ENCODE results near the gene SLC9A9.
"Not testable (repeated sequence)": the region's sequence is repeated elsewhere in the genome, so short reads cannot be mapped to it uniquely, and the experiment has no call there.

SLC9A9 gene

GRCh38 chr3:143562789-143563188, 285.5 kb downstream of the SLC9A9 start:
- no peak for DNase-seq (ENCODE audit: low spot score)

- no peak for DNase-seq (ENCODE audit: low spot score)
Measured at GRCh38 chr3:143559296-143559695, 289.0 kb downstream of the SLC9A9 start.

GRCh38 chr3:143552851-143553250, 295.4 kb downstream of the SLC9A9 start:
- no peak for DNase-seq (ENCODE audit: low spot score)

DNA sequence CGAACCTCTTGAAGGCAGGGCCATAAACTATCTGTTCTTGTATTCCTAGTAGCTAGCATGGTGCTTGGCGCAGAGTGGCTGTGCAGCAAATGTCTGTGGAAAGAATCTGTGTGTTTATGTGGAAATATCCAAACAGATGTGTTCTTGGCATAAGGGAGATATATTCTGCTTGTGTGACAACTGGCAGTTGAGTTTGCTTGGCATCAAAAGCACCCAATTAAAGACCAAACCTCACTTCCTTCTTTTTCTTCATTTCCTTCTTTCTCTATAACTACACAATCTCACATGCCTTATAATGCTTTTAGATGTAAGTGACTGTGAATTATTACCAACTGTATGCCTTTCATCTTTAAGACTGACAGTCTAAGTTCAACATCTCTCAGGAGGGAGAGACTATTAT, 296.5 kb downstream of the SLC9A9 start:
- DNase-seq (ENCODE audit: low spot score): no peak

- no peak for DNase-seq (ENCODE audit: low spot score)
Measured at GRCh38 chr3:143548861-143549497, 299.3 kb downstream of the SLC9A9 start.

- no peak for DNase-seq (ENCODE audit: low spot score)
Measured at GRCh38 chr3:143548393-143548792, 299.9 kb downstream of the SLC9A9 start.

GRCh38 chr3:143538577-143538981, 309.7 kb downstream of the SLC9A9 start:
- DNase-seq (ENCODE audit: low spot score): peak; percentile 11

DNA sequence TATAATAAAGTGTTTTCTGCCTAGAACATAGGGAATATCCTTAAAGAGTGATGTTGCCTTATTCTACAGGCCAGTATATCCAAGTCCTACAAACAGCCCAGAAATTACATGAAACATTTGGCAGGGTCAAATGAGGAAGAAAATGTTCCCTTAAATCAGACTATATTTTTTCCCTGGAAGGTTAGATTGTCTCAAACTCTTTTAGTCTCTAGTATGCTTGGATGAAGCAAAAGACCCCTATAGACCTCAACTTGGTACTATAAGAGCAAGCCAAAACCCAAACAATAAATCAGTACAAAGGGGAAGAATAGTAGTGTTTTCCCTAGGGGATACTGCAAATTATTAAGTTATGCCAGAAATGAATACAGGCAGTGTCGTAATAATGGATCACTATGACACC, 310.2 kb downstream of the SLC9A9 start:
- no peak for DNase-seq (ENCODE audit: low spot score)

DNA sequence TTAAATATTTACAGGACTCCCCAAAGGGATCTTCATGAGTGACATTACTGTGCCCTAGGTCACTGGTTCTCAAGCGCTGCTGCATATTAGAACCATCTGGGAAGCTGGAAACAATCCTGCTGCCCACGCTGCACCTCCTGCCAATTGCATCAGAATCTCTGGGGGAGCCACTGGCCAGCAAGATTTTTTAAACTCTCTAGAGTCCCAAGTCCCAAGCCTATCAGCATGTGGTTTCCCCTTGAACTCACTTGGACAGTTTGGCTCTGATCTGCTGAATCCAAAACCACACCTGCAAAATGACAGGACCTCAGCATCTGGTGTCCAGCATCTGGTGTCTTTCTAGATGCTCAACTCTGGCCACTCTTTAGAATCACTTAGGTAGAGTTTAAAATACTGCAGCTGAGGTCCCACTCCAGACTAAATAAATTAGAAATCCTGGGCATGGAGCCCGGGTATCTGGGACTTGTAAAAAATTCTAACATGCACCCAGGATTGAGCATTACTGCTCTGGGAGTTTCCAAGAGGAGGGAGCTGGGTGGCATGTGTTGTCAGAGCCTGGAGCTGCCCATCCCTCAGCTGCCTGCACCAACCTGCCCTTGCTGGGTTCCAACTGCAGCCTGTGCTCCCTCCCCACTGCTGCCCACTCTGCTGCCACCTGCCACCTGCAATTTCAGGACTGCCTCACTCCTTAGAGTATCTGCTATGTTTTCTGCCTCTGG, 311.3 kb downstream of the SLC9A9 start:
- DNase-seq (ENCODE audit: low spot score): no peak

DNA sequence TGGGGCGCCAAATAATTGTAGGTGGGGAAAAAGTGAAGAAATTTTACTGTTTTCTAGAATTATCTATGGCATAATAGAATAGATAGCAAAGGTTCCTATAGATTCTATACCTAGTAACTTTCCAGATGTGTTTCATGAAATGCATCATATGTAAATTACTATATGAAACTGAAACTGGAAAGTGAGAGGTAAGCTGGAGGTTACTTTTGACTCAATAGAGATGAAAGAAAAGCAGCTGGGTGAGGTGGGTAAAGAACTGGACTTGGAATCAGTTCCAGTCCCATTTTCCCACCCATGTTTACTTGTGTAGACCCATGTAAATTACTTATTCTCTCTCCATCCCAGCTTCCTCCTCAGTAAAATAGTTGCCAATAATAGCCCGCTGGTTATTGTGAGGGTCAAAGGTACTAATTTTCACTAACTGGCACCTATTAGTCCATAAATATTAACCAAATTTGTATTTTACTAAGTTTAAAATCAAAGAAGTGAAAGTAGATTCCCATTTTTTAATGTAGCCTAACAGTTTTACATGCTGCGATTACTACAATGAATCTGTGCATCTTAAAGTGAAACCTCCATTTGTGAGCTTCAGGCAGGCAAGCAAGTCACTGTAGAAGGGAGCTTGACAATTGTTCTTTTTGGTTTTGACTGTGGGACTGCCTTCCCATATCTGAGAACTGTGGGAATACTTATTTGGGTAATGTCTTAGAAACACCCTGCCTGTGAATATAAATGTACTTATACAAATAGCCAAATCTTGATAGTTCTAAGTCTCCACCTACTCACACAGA, 312.1 kb downstream of the SLC9A9 start:
- no peak for DNase-seq (ENCODE audit: low spot score)

DNA sequence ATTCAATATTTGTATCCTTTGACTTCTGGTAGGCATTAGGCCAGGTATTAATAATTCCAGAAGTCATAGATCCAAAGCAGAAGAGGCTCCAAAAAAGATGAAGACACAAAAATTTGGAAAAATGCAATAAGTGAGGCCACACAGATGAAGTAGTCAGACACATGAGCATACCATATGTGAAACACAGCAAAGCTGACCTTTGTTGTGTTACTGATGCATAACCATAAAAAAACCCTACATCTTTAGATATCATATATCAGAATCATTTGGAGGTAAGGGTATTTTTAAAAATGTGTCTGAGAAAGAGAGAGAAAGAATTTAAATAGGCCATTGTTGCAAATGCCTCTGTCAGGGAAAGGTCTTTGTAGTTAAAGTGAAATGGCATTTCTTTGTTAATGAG, 314.9 kb downstream of the SLC9A9 start:
- no peak for DNase-seq (ENCODE audit: low spot score)

- DNase-seq (ENCODE audit: low spot score): no peak
Measured at GRCh38 chr3:143532091-143532490, 316.2 kb downstream of the SLC9A9 start.

- no peak for DNase-seq (ENCODE audit: low spot score)
Measured at GRCh38 chr3:143531101-143531500, 317.2 kb downstream of the SLC9A9 start.

DNA sequence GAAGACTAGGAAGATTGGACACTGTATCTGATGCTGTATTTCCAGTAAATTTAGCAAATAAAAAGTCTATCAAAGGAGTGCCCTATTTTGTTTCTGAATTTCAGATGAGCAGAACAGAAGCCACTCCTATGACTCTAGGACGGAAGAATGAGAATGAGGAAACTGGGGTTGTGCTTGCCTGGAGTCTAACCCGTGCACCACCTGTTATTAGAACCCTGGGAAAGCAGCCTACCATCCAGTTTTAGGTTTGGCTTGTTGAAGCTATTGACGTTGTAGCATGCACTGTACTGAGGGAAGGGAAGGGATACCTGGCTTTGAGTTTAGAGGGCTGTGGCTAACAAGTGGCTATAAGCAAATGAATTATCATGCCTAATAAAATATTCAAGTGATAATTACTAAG, 318.5 kb downstream of the SLC9A9 start:
- DNase-seq (ENCODE audit: low spot score): no peak

- no peak for DNase-seq (ENCODE audit: low spot score)
Measured at GRCh38 chr3:143529018-143529478, 319.2 kb downstream of the SLC9A9 start.

GRCh38 chr3:143526011-143526545, 322.2 kb downstream of the SLC9A9 start:
- DNase-seq (ENCODE audit: low spot score): no peak

DNA sequence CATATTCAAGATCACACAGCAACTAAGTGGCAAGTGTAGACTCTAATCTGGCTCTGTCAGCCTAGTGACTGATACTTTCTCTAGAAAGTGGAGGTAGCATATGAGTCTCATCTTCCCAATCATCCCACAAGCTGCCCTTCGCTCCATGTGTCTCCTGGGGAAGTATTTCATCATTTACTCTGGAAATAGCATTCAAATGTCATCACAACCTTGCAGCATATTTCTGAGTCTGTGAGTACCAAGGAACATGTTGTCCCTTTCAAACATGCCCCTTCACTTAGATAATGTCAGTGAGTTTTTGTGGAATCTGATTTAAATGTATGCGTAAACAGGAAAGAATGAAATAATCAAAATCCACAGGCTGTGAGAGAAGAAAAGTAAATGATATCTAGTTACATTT, 322.9 kb downstream of the SLC9A9 start:
- DNase-seq (ENCODE audit: low spot score): no peak

DNA sequence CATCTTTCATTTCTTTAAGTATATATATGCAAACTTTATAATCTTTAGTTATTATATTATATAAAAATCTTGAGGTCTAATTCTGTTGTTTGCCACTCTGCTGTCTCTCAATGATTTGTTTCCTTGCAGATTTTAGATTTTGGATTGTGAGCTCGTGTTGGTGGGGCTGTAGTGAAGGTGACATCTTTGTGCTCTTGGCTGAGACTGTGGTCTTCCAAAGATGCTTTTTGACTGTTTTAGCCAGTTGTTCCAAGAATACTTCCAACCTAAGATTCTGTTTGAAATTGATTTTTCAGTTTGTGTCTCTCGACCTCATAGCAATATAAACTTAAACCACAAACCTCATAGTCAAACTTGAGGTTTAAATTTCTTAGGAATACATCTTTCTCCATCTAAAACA, 326.5 kb downstream of the SLC9A9 start:
- DNase-seq (ENCODE audit: low spot score): no peak

- not testable (repeated sequence) for DNase-seq (ENCODE audit: low spot score)
Measured at GRCh38 chr3:143517131-143517530, 331.1 kb downstream of the SLC9A9 start.

GRCh38 chr3:143514874-143515273, 333.4 kb downstream of the SLC9A9 start:
- no peak for DNase-seq (ENCODE audit: low spot score)

DNA sequence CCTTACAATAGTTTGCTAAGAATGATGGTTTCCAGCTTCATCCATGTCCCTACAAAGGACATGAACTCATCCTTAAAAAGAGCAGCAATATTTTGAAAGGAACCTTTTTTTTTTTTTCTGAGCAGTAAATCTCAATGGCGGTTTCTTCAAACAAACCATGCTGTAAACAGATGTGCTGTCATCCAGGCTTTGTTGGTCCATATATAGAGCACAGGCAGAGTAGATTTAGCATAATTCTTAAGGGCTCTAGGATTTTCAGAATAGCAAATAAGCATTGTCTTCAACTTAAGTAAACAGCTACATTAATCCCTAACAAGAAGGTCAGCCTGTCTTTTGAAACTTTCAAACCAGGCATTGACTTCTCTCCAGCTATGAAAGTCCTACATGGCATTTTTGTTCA, 334.2 kb downstream of the SLC9A9 start:
- DNase-seq (ENCODE audit: low spot score): no peak

GRCh38 chr3:143511174-143511879, 336.9 kb downstream of the SLC9A9 start:
- no peak for DNase-seq (ENCODE audit: low spot score)

Measured in cerebellar cortex (tissue), 1 donor.